WTC11 (cell line): ENCODE measurements around the gene CORO7. TPM values are rescaled to one million over a fixed set of nuclear protein-coding genes. Genes with fewer than 3 reads are reported as not detected.
A peak's percentile ranks its signal among the peaks of the same experiment; 100 is the strongest.

Experiments used
- ATAC-seq: fragments of 200-7000 bp; cut with Tn5 transposase; 2 replicates; pipeline ENCODE4 v1.10.0; 2021; ENCODE audit warnings: mild to moderate bottlenecking, moderate library complexity
- CTCF ChIA-PET: fragments of 300-600 bp; sonication (Branson Sonifier 250); formaldehyde crosslinking; loops from one replicate; lab custom pipeline; 2021; ENCODE audit warnings: antibody characterized with exemption; lab: Charles Lee
- POLR2A ChIA-PET: fragments of 350-600 bp; sonication (Branson Sonifier 250); formaldehyde crosslinking; loops from one replicate; lab custom pipeline; 2021; ENCODE audit warnings: antibody characterized with exemption; lab: Charles Lee
- DNase-seq: peaks from one replicate; pipeline ENCODE4 v3.0.0; 2021; ENCODE audit warnings: low spot score
- H3K27ac Mint-ChIP-seq: 2 replicates; pipeline ENCODE4 v1.8.0; 2021; ENCODE audit warnings: mixed read lengths
- H3K27me3 Mint-ChIP-seq: 2 replicates; pipeline ENCODE4 v1.8.0; 2021; ENCODE audit warnings: low read depth, mild to moderate bottlenecking, moderate library complexity, mixed read lengths
- H3K36me3 Mint-ChIP-seq: 2 replicates; pipeline ENCODE4 v1.8.0; 2021; ENCODE audit warnings: mixed read lengths
- H3K4me1 Mint-ChIP-seq: 2 replicates; pipeline ENCODE4 v1.8.0; 2022; ENCODE audit warnings: mixed read lengths
- H3K4me3 Mint-ChIP-seq: 2 replicates; pipeline ENCODE4 v1.8.0; 2021; ENCODE audit warnings: mild to moderate bottlenecking, moderate library complexity, mixed read lengths
- H3K9me3 Mint-ChIP-seq: 2 replicates; pipeline ENCODE4 v1.8.0; 2021; ENCODE audit warnings: mixed read lengths
- AFF4 ChIP-seq: sonication (generic); formaldehyde crosslinking; IDR thresholded peaks from 2 replicates; pipeline ENCODE4 v1.8.1; 2023; ENCODE audit warnings: mild to moderate bottlenecking, missing genetic modification reagents, borderline replicate concordance
- CREM ChIP-seq: sonication (generic); formaldehyde crosslinking; IDR thresholded peaks from 2 replicates; pipeline ENCODE4 v1.8.1; 2022; ENCODE audit warnings: mild to moderate bottlenecking, missing genetic modification reagents, moderate library complexity
- E2F5 ChIP-seq: sonication (generic); formaldehyde crosslinking; IDR thresholded peaks from 2 replicates; pipeline ENCODE4 v1.8.1; 2022; ENCODE audit warnings: mild to moderate bottlenecking, moderate library complexity, missing genetic modification reagents
- GABPB1 ChIP-seq: sonication (generic); formaldehyde crosslinking; IDR thresholded peaks from 2 replicates; pipeline ENCODE4 v1.8.1; 2023; ENCODE audit warnings: mild to moderate bottlenecking, missing genetic modification reagents
- MYBL2 ChIP-seq: sonication (generic); formaldehyde crosslinking; IDR thresholded peaks from 2 replicates; pipeline ENCODE4 v1.8.1; 2023; ENCODE audit warnings: mild to moderate bottlenecking, moderate library complexity, missing genetic modification reagents
- NR3C1 ChIP-seq: sonication (generic); formaldehyde crosslinking; conservative IDR thresholded peaks from 2 replicates; pipeline ENCODE4 v1.8.1; 2023; ENCODE audit warnings: low read depth, mild to moderate bottlenecking, missing genetic modification reagents
- SP1 ChIP-seq: sonication (generic); formaldehyde crosslinking; conservative IDR thresholded peaks from 2 replicates; pipeline ENCODE4 v1.8.1; 2022; ENCODE audit warnings: missing genetic modification reagents
- TEAD1 ChIP-seq: sonication (generic); formaldehyde crosslinking; IDR thresholded peaks from 2 replicates; pipeline ENCODE4 v1.8.0; 2022; ENCODE audit warnings: mild to moderate bottlenecking, missing genetic modification reagents
- USF1 ChIP-seq: sonication (generic); formaldehyde crosslinking; IDR thresholded peaks from 2 replicates; pipeline ENCODE4 v1.8.0; 2022; ENCODE audit warnings: mild to moderate bottlenecking, missing genetic modification reagents
- USF2 ChIP-seq: sonication (generic); formaldehyde crosslinking; IDR thresholded peaks from 2 replicates; pipeline ENCODE4 v1.8.1; 2023; ENCODE audit warnings: mild to moderate bottlenecking, missing genetic modification reagents, moderate library complexity
- ZNF263 ChIP-seq: sonication (generic); formaldehyde crosslinking; IDR thresholded peaks from 2 replicates; pipeline ENCODE4 v1.8.1; 2022; ENCODE audit warnings: low read depth, mild to moderate bottlenecking, moderate library complexity, missing genetic modification reagents
- ZNF281 ChIP-seq: sonication (generic); formaldehyde crosslinking; IDR thresholded peaks from 2 replicates; pipeline ENCODE4 v1.8.0; 2023; ENCODE audit warnings: mild to moderate bottlenecking, missing genetic modification reagents
- ZNF317 ChIP-seq: sonication (generic); formaldehyde crosslinking; IDR thresholded peaks from 2 replicates; pipeline ENCODE4 v1.8.1; 2023; ENCODE audit warnings: low read depth, mild to moderate bottlenecking, moderate library complexity, missing genetic modification reagents, borderline replicate concordance
- ZNF416 ChIP-seq: fragments of 250-450 bp; sonication (Bioruptor Pico); IDR thresholded peaks from 2 replicates; pipeline ENCODE4 v1.9.0; 2021; ENCODE audit warnings: mild to moderate bottlenecking, inconsistent platforms
- ZNF512 ChIP-seq: sonication (generic); formaldehyde crosslinking; IDR thresholded peaks from 2 replicates; pipeline ENCODE4 v1.8.1; 2022; ENCODE audit warnings: missing genetic modification reagents, borderline replicate concordance
- total RNA-seq: library from RNA; stranded (reverse); gene quantifications from 3 replicates; pipeline ENCODE4 v1.2.3, GENCODE V29; 2021

CORO7 gene
- total RNA-seq, 1 experiment from 2014 or later, result 45.5 TPM

GRCh38 chr16:4372001-4372577 is 44.3 kb downstream of the CORO7 start:
- ATAC-seq (peak; percentile 5), DNase-seq (no peak)
- H3K9me3 Mint-ChIP-seq, result no peaks in the 10 kb centered on the region
- POLR2A ChIA-PET, result interaction anchor here (0.6 to 2.0 kb wide), 3 partner anchors 15 to 21 kb away, joined by 3 to 8 read pairs (median 5); no protein-coding TSS in a partner anchor
- H3K36me3 Mint-ChIP-seq, result no peaks in the 10 kb centered on the region
- peaks cover 30% of the 10 kb centered on the region for H3K4me1 Mint-ChIP-seq
- CTCF ChIA-PET, result interaction anchor here (3.9 to 11.7 kb wide), 3 partner anchors 13 to 32 kb away, joined by 44 to 273 read pairs (median 65); no protein-coding TSS in a partner anchor
- peak overlapping the region; percentile 83 for H3K4me3 Mint-ChIP-seq
- TF ChIP-seq E2F5 (CRISPR knock-in tag), result peak; percentile 66; the same call in 1 of the 2 replicates
- no peak for TF ChIP-seq NR3C1 (CRISPR knock-in tag)
- 0 out of 2 replicates have a peak, but pooled peaks have one; percentile 5 for TF ChIP-seq GABPB1
- no peak for TF ChIP-seq ZNF281 (CRISPR knock-in tag)
- TF ChIP-seq CREM (CRISPR knock-in tag), result 0 out of 2 replicates have a peak, but pooled peaks have one; percentile 23
- H3K27ac Mint-ChIP-seq, result no peak overlapping the region
- H3K27me3 Mint-ChIP-seq, result no peaks in the 10 kb centered on the region

- H3K27ac Mint-ChIP-seq, result no peak within 1 kb of the TSS
- peaks cover 25% of the 10 kb centered on the region for H3K4me1 Mint-ChIP-seq
- H3K9me3 Mint-ChIP-seq, result no peaks in the 10 kb centered on the region
- no peaks in the 10 kb centered on the region for H3K36me3 Mint-ChIP-seq
- ATAC-seq (peak; percentile 77), DNase-seq (peak; percentile 83)
- peak within 1 kb of the TSS; percentile 83 for H3K4me3 Mint-ChIP-seq
- ChIA-PET POLR2A (interaction anchor here (0.6 to 1.0 kb wide), 2 partner anchors 20 to 107 kb away, joined by 3 to 5 read pairs; partner anchors contain the start of gene PAM16), CTCF (interaction anchor here (1.0 to 4.0 kb wide), 5 partner anchors 12 to 44 kb away, joined by 3 to 45 read pairs (median 9); no protein-coding TSS in a partner anchor)
- H3K27me3 Mint-ChIP-seq, result no peaks in the 10 kb centered on the region
- TF ChIP-seq AFF4 (CRISPR knock-in tag), result no peak
- TF ChIP-seq ZNF416 (CRISPR knock-in tag), result 0 out of 2 replicates have a peak, but pooled peaks have one; percentile 54
- TF ChIP-seq USF2 (CRISPR knock-in tag), result peak; percentile 54; the same call in 1 of the 2 replicates
- peak; percentile 81 for TF ChIP-seq SP1 (CRISPR knock-in tag)
- TF ChIP-seq TEAD1, result peak; percentile 55; the same call in 1 of the 2 replicates
- TF ChIP-seq ZNF512, result no peak
- no peak for TF ChIP-seq ZNF263 (CRISPR knock-in tag)
- TF ChIP-seq ZNF317 (CRISPR knock-in tag), result no peak
- peak; percentile 49; the same call in 1 of the 2 replicates for TF ChIP-seq E2F5 (CRISPR knock-in tag)
- 0 out of 2 replicates have a peak, but pooled peaks have one; percentile 18 for TF ChIP-seq MYBL2 (CRISPR knock-in tag)
- no peak for TF ChIP-seq CREM (CRISPR knock-in tag)
- peak; percentile 60; the same call in 1 of the 2 replicates for TF ChIP-seq USF1 (CRISPR knock-in tag)
Measured at GRCh38 chr16:4371357-4372000, 44.9 kb downstream of the CORO7 start, which contains the start of gene VASN. Gene VASN (plus strand): TSS chr16:4371848. CDS start chr16:4380878, 9,030 bp downstream.
